ENCODE data around the gene TM4SF18. TPM values are rescaled to one million over a fixed set of nuclear protein-coding genes. Genes with fewer than 3 reads are reported as not detected.

Gene TM4SF18
- total RNA-seq, 4 donors from 2014 or later = 9.7 to 33.3 (median 24.9) TPM

GRCh38 chr3:149284034-149284433, 49.4 kb downstream of the TM4SF18 start:
- DNase-seq = no peak
- no peak overlapping the region for H3K27ac ChIP-seq
- H3K9me3 ChIP-seq = no peaks in the 10 kb centered on the region
- no peak for TF ChIP-seq POLR2A (IDR thresholded peaks at IDR 0.05)
- TF ChIP-seq, protein P1, sequence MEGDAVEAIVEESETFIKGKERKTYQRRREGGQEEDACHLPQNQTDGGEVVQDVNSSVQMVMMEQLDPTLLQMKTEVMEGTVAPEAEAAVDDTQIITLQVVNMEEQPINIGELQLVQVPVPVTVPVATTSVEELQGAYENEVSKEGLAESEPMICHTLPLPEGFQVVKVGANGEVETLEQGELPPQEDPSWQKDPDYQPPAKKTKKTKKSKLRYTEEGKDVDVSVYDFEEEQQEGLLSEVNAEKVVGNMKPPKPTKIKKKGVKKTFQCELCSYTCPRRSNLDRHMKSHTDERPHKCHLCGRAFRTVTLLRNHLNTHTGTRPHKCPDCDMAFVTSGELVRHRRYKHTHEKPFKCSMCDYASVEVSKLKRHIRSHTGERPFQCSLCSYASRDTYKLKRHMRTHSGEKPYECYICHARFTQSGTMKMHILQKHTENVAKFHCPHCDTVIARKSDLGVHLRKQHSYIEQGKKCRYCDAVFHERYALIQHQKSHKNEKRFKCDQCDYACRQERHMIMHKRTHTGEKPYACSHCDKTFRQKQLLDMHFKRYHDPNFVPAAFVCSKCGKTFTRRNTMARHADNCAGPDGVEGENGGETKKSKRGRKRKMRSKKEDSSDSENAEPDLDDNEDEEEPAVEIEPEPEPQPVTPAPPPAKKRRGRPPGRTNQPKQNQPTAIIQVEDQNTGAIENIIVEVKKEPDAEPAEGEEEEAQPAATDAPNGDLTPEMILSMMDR (IDR thresholded peaks at IDR 0.05) = no peak
- no peak overlapping the region for H3K4me3 ChIP-seq (replicated peaks in 1 of 3)
- H3K27me3 ChIP-seq = no peaks in the 10 kb centered on the region
- intact Hi-C loops (cut with DNase I) = no loop called here
- H3K36me3 ChIP-seq = no peaks in the 10 kb centered on the region
- 90 to 94% methylated on average over 6 to 7 of the region's 23 CpGs for WGBS, 2 donors
- peaks cover 0 to under 1% of the 10 kb centered on the region in 2 donors for H3K4me1 ChIP-seq

GRCh38 chr3:149283401-149283800, 50.0 kb downstream of the TM4SF18 start:
- Histone ChIP-seq H3K27ac (no peak overlapping the region), H3K27me3 (no peaks in the 10 kb centered on the region), H3K9me3 (no peaks in the 10 kb centered on the region), H3K4me3 (replicated peaks in 1 of 3) (no peak overlapping the region), H3K4me1 (peaks cover 0 to 6% of the 10 kb centered on the region in 2 donors), H3K36me3 (no peaks in the 10 kb centered on the region)
- WGBS, 2 donors = 93 to 96% methylated on average over 5 of the region's 5 CpGs
- intact Hi-C loops (cut with DNase I) = no loop called here
- no peak for DNase-seq
- TF ChIP-seq, protein P1 (IDR thresholded peaks at IDR 0.05) = no peak
- TF ChIP-seq POLR2A (IDR thresholded peaks at IDR 0.05) = no peak

DNA sequence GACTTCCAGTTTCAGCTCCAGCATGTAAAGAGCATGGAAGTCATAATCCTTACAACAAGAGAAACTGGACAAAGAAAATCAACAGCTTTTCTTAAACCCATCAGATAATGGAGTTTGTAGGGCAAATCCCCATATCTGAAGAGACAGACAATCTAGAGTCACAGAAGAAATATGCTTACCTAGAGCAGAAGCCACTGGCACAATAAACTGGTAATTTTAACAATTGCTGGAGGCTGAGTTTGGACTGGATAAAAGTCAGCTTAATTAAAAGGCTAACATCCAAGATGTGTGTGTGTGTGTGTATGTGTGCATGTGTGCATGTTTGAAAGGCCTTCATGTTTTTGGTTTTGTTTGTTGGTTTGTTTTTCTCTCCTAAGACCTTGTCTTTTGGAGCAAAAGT, 50.6 kb downstream of the TM4SF18 start:
- Histone ChIP-seq H3K27me3 (no peaks in the 10 kb centered on the region), H3K9me3 (no peaks in the 10 kb centered on the region), H3K4me1 (peaks cover 0 to 6% of the 10 kb centered on the region in 2 donors), H3K4me3 (replicated peaks in 1 of 3) (no peak overlapping the region), H3K27ac (no peak overlapping the region), H3K36me3 (no peaks in the 10 kb centered on the region)
- intact Hi-C loops (cut with DNase I) = no loop called here
- no peak for TF ChIP-seq POLR2A (IDR thresholded peaks at IDR 0.05)
- no peak for DNase-seq

- DNase-seq = no peak
- 93 to 100% methylated on average over 1 of the region's 1 CpG for WGBS, 2 donors
- no peaks in the 10 kb centered on the region for H3K36me3 ChIP-seq
- H3K4me3 ChIP-seq (replicated peaks in 1 of 3) = no peak overlapping the region
- no peak for TF ChIP-seq POLR2A (IDR thresholded peaks at IDR 0.05)
- TF ChIP-seq, protein P1 (IDR thresholded peaks at IDR 0.05) = no peak
- H3K9me3 ChIP-seq = no peaks in the 10 kb centered on the region
- no peaks in the 10 kb centered on the region for H3K27me3 ChIP-seq
- H3K27ac ChIP-seq = no peak overlapping the region
- intact Hi-C loops (cut with DNase I) = no loop called here
- peaks cover 0 to 6% of the 10 kb centered on the region in 2 donors for H3K4me1 ChIP-seq
Measured at GRCh38 chr3:149282322-149282721, 51.1 kb downstream of the TM4SF18 start.

DNA sequence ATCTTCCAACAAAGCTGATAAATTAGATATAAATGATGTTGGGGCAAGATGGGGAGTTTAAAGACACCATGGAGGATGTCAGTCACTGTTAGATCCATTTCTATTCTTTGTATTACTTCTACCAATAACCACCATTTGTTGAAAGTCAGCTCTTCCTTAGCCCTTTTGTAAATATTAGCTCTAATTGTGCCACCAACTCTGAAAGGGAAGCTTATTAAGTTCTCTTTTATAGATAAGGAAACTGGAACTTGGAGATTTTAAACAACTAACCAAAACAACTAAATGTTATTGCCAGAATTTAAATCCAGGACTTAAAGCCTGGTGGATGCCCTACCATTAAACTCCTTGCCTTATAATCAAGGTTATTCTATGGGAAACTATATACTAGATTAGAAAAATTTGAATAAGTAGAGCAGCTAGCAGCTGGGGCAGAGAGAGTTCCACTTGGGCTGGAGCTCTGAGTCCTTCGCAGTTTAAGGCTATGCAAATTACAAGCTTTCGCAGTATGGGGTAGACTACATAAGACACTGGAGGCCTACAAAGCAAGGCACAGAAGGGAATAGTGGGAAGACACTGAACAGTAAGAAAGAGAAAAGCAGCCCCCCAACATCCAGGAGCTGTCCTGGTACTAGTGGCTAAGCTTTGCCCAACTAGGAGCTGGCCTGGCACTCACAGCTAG, 52.6 kb downstream of the TM4SF18 start:
- peaks cover 0 to 6% of the 10 kb centered on the region in 2 donors for H3K4me1 ChIP-seq
- DNase-seq = no peak
- H3K27ac ChIP-seq = no peak overlapping the region
- TF ChIP-seq, protein P1 (IDR thresholded peaks at IDR 0.05) = no peak
- TF ChIP-seq POLR2A (IDR thresholded peaks at IDR 0.05) = no peak
- no peaks in the 10 kb centered on the region for H3K27me3 ChIP-seq
- H3K4me3 ChIP-seq (replicated peaks in 1 of 3) = no peak overlapping the region
- WGBS, 2 donors = 91 to 94% methylated on average over 2 of the region's 2 CpGs
- no peaks in the 10 kb centered on the region for H3K9me3 ChIP-seq
- no peaks in the 10 kb centered on the region for H3K36me3 ChIP-seq
- intact Hi-C loops (cut with DNase I) = no loop called here

All from thyroid gland (tissue), 4 donors.